GM12878 (cell line): ENCODE measurements around the gene NADSYN1. TPM values are rescaled to one million over a fixed set of nuclear protein-coding genes. Genes with fewer than 3 reads are reported as not detected.

ENCODE experiments used
- ATAC-seq: fragments of 200-7000 bp; cut with Tn5 transposase; 3 replicates; pipeline ENCODE4 v1.9.1; 2020; ENCODE audit warnings: mild to moderate bottlenecking, moderate library complexity
- BruUV-seq: library from RNA; stranded (reverse); fragments of 400-500 nt; replicated peaks from 2 replicates; lab custom pipeline; 2021; lab: Mats Ljungman, UMichigan
- CTCF ChIA-PET: fragments of 300-600 bp; sonication (Branson Sonifier 250); formaldehyde crosslinking; extraction: SDS; loops from one replicate; lab custom pipeline; 2021; ENCODE audit warnings: inconsistent platforms; lab: Yijun Ruan, JAX
- POLR2A ChIA-PET: fragments of 350-600 bp; formaldehyde crosslinking; extraction: SDS; loops from one replicate; lab custom pipeline; 2021; ENCODE audit warnings: inconsistent platforms; lab: Charles Lee
- RAD21 ChIA-PET: fragments of 300-600 bp; sonication (Branson Sonifier 250); formaldehyde crosslinking; loops from one replicate; lab custom pipeline; 2023; ENCODE audit warnings: antibody characterized with exemption; ENCODE audit not compliant: unreplicated experiment; lab: Charles Lee
- SMC1A ChIA-PET: fragments of 300-600 bp; sonication (Branson Sonifier 250); formaldehyde crosslinking; loops from one replicate; lab custom pipeline; 2023; ENCODE audit not compliant: unreplicated experiment, uncharacterized antibody; lab: Charles Lee
- DNase-seq: peaks from one replicate; pipeline ENCODE4 v3.0.0-alpha.2; 2011; ENCODE audit warnings: low read depth, low spot score
- FAIRE-seq: peaks from 3 replicates; lab custom pipeline; 2011; peaks lifted over from hg19 to GRCh38; lab: Jason Lieb, UNC
- H2AFZ ChIP-seq: 2 replicates; pipeline ENCODE4 v1.6.0; 2011; ENCODE audit warnings: low read depth, low read length, control low read depth; ENCODE audit not compliant: control insufficient read depth
- H3K27ac ChIP-seq: 2 replicates; pipeline ENCODE4 v1.5.1; 2011; ENCODE audit warnings: control low read depth; ENCODE audit not compliant: control insufficient read depth, insufficient read depth
- H3K27me3 ChIP-seq, 2 experiments: replicated peaks in 1 of 2; 2 replicates each; pipeline versions ENCODE4 v1.6.0 to v1.6.1; 2011; ENCODE audit warnings: low read length in 1 of 2; ENCODE audit not compliant: control insufficient read depth in 2 of 2, insufficient read depth in 2 of 2
- H3K36me3 ChIP-seq, 2 experiments: 2 replicates each; pipeline ENCODE4 v1.5.1; 2011; ENCODE audit warnings: low read length in 1 of 2; ENCODE audit not compliant: control insufficient read depth in 2 of 2, insufficient read depth in 2 of 2
- H3K4me1 ChIP-seq: 2 replicates; pipeline ENCODE4 v1.6.1; 2011; ENCODE audit warnings: mild to moderate bottlenecking, low read length, moderate library complexity, mixed read lengths; ENCODE audit not compliant: control insufficient read depth, insufficient read depth
- H3K4me2 ChIP-seq: 2 replicates; pipeline ENCODE4 v1.6.0; 2011; ENCODE audit warnings: control low read depth; ENCODE audit not compliant: control insufficient read depth, insufficient read depth
- H3K4me3 ChIP-seq: fragments of 200-600 bp; sonication (generic); 2 replicates; pipeline ENCODE4 v1.5.1; 2016
- H3K79me2 ChIP-seq: 2 replicates; pipeline ENCODE4 v1.6.0; 2011; ENCODE audit warnings: low read length; ENCODE audit not compliant: control insufficient read depth, insufficient read depth
- H3K9ac ChIP-seq: 2 replicates; pipeline ENCODE4 v1.8.0; 2011; ENCODE audit warnings: low read length, control low read depth, mixed read lengths; ENCODE audit not compliant: control insufficient read depth, insufficient read depth
- H3K9me3 ChIP-seq: replicated peaks from 3 replicates; pipeline ENCODE4 v1.5.1; 2011; ENCODE audit warnings: mild to moderate bottlenecking, low read length; ENCODE audit not compliant: control insufficient read depth, insufficient read depth
- H4K20me1 ChIP-seq: 2 replicates; pipeline ENCODE4 v1.6.0; 2011; ENCODE audit not compliant: control insufficient read depth, insufficient read depth
- FOXK2 ChIP-seq: fragments of 450-650 bp; IDR thresholded peaks from 2 replicates; pipeline ENCODE4 v1.6.1; 2017; ENCODE audit warnings: mild to moderate bottlenecking, moderate library complexity
- HDAC6 ChIP-seq: fragments of 200-600 bp; sonication (generic); IDR thresholded peaks from one replicate; pipeline ENCODE4 v1.8.0; 2017; ENCODE audit warnings: antibody characterized with exemption; ENCODE audit not compliant: unreplicated experiment
- NRF1 ChIP-seq: conservative IDR thresholded peaks from 2 replicates; pipeline ENCODE4 v1.6.1; 2011; ENCODE audit warnings: mild to moderate bottlenecking, low read depth, low read length, improper control_type of control experiment
- RAD21 ChIP-seq: IDR thresholded peaks from 2 replicates; pipeline ENCODE4 v1.6.1; 2011; ENCODE audit warnings: mild to moderate bottlenecking, low read depth, low read length, moderate library complexity; ENCODE audit not compliant: insufficient read depth
- RAD51 ChIP-seq: fragments of 450-650 bp; IDR thresholded peaks from 2 replicates; pipeline ENCODE4 v1.6.1; 2016; ENCODE audit warnings: moderate library complexity, mild to moderate bottlenecking, inconsistent platforms
- RBBP5 ChIP-seq: fragments of 200-600 bp; sonication (generic); conservative IDR thresholded peaks from 2 replicates; pipeline ENCODE4 v1.6.1; 2016
- RUNX3 ChIP-seq: IDR thresholded peaks from 2 replicates; pipeline ENCODE4 v1.6.1; 2012; ENCODE audit warnings: low read length, inconsistent platforms
- SIX5 ChIP-seq: IDR thresholded peaks from 2 replicates; pipeline ENCODE4 v1.6.1; 2011; ENCODE audit warnings: mild to moderate bottlenecking, low read depth, low read length, moderate library complexity; ENCODE audit not compliant: severe bottlenecking
- TCF7 ChIP-seq: IDR thresholded peaks from 2 replicates; pipeline ENCODE4 v1.6.1; 2014; ENCODE audit warnings: antibody characterized with exemption, borderline replicate concordance
- USF2 ChIP-seq: IDR thresholded peaks from 2 replicates; pipeline ENCODE4 v1.6.1; 2011; ENCODE audit warnings: low read depth, low read length, improper control_type of control experiment, borderline replicate concordance
- YY1 ChIP-seq: IDR thresholded peaks from 2 replicates; pipeline ENCODE4 v1.6.1; 2011; ENCODE audit warnings: low read depth, mild to moderate bottlenecking, low read length
- WGBS: methylation state at CpG from one replicate; pipeline ENCODE4 v1.1.6; 2016; ENCODE audit warnings: low lambda C conversion rate; ENCODE audit not compliant: insufficient replicate concordance, insufficient coverage; ENCODE audit errors: missing lambda C conversion rate; 5-methylcytosine and 5-hydroxymethylcytosine counted together
- in situ Hi-C: fragments of 300-500 bp; cut with MboI; formaldehyde crosslinking; loops from 9 replicates; pipeline ENCODE4 v1.14.3; 2018; ENCODE audit warnings: mixed read lengths
- intact Hi-C: fragments of 100-400 bp; cut with micrococcal nuclease; formaldehyde crosslinking; loops from one replicate; pipeline ENCODE4 v1.14.2; 2022; ENCODE audit not compliant: unreplicated experiment
- polyA plus RNA-seq, 11 experiments: library from polyadenylated mRNA; depleted of rRNA in 4 of 11; unstranded in 6 of 11; stranded (reverse) in 5 of 11; fragments of >200 nt; fragmentation: Nextera tagmentation in 4 of 11; fragmentation: Illumina TruSeq in 1 of 11; extraction: Ambion mirVana in 4 of 11; extraction: Trizol in 1 of 11; gene quantifications; 1 replicate in 1 of 11; 2 replicates in 10 of 11; pipeline versions ENCODE4 v1.2.1 to v1.2.3, GENCODE V29; 2011 to 2016; ENCODE audit warnings: inconsistent platforms in 2 of 11, missing spikeins in 2 of 11, low read depth in 1 of 11
- total RNA-seq, 4 experiments: library from RNA; depleted of rRNA in 3 of 4; stranded (reverse); fragments of >200 nt in 3 of 4; fragmentation: Illumina TruSeq in 1 of 4; extraction: Trizol in 1 of 4; gene quantifications; 2 replicates each; pipeline versions ENCODE4 v1.2.1 to v1.2.3, GENCODE V29; 2013 to 2021
- TF ChIP-seq, protein P1 (sequence below): fragments of 450-650 bp; IDR thresholded peaks from 2 replicates; pipeline ENCODE4 v1.6.1; 2014; ENCODE audit warnings: mild to moderate bottlenecking

The NADSYN1 gene
- total and polyA plus RNA-seq, 10 of the 15 experiments (the other 5 are each of a cell fraction or from before 2014, with no cell fraction given), result 12.2 to 90.2 (median 69.5) TPM

DNA sequence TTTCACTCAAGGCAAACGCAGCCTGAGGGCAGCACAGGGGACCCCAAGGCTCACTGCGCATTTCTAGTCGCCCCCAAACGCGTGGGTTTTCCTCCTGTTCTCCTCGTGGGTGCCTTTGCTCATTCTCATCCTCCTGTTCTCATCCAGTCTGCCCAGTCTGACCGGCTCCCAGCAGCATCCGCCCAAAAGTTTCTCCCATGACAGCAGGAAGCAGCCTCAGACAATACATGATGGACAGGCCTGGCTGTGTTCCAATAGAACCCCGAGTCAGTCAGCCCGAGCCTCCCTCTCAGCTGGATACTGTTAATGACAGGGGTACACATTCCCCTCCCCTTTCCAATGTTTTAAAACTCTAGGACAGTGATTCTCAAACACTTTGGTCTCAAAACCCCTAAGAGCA, 51.5 kb downstream of the NADSYN1 start:
- CTCF ChIA-PET, result no interaction called here
- RAD21 ChIA-PET, result no interaction called here
- no peaks in the 10 kb centered on the region for H4K20me1 ChIP-seq
- no peak overlapping the region for H3K27ac ChIP-seq
- DNase-seq, result no peak
- 0 out of 2 replicates have a peak, but pooled peaks cover 2% of the 10 kb centered on the region for H3K4me1 ChIP-seq
- 96% methylated on average over 10 of the region's 10 CpGs for WGBS
- intact Hi-C loops, result no loop called here
- H3K4me2 ChIP-seq, result no peak overlapping the region
- no peak for ATAC-seq
- SMC1A ChIA-PET, result interaction anchor here (1.1 kb wide), 1 partner anchor 38 kb away, joined by 3 read pairs; no protein-coding TSS in a partner anchor
- peaks cover 5 to 11% of the 10 kb centered on the region in 2 experiments; a peak in 3 of 4 replicates for H3K36me3 ChIP-seq
- H2AFZ ChIP-seq, result no peak overlapping the region
- H3K9me3 ChIP-seq, result no peaks in the 10 kb centered on the region; the same call in 2 of the 3 replicates
- no TSS peak for BruUV-seq
- H3K4me3 ChIP-seq, result no peak overlapping the region
- FAIRE-seq, result no peak
- no peaks in the 10 kb centered on the region for H3K79me2 ChIP-seq
- POLR2A ChIA-PET, result no interaction called here
- H3K27me3 ChIP-seq, result no peaks in the 10 kb centered on the region
- in situ Hi-C loops, result no loop called here
- TF ChIP-seq RAD51 (no peak), FOXK2 (no peak), NRF1 (no peak), USF2 (no peak), HDAC6 (no peak), RAD21 (no peak), RBBP5 (no peak), YY1 (no peak), TCF7 (no peak), SIX5 (no peak), RUNX3 (no peak)
- TF ChIP-seq, protein P1, sequence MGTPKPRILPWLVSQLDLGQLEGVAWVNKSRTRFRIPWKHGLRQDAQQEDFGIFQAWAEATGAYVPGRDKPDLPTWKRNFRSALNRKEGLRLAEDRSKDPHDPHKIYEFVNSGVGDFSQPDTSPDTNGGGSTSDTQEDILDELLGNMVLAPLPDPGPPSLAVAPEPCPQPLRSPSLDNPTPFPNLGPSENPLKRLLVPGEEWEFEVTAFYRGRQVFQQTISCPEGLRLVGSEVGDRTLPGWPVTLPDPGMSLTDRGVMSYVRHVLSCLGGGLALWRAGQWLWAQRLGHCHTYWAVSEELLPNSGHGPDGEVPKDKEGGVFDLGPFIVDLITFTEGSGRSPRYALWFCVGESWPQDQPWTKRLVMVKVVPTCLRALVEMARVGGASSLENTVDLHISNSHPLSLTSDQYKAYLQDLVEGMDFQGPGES, result no peak
- TF ChIP-seq, all 136 proteins: peak for 0
- no peak overlapping the region for H3K9ac ChIP-seq
